Endodermal cell (in vitro differentiated cells): ENCODE results near the gene LNPEP. TPM values are rescaled to one million over a fixed set of nuclear protein-coding genes. Genes with fewer than 3 reads are reported as not detected.

Experiments used
- DNase-seq: peaks from one replicate; pipeline ENCODE4 v3.0.0-alpha.2; 2017
- H3K27ac ChIP-seq: 2 replicates; pipeline ENCODE4 v1.5.1; 2013; ENCODE audit warnings: mild to moderate bottlenecking, low read depth, low read length, moderate library complexity
- H3K27me3 ChIP-seq: 2 replicates; pipeline ENCODE4 v1.6.1; 2013; ENCODE audit warnings: mild to moderate bottlenecking, low read length, moderate library complexity; ENCODE audit not compliant: insufficient read depth, control insufficient read depth, poor library complexity, severe bottlenecking
- H3K36me3 ChIP-seq: 2 replicates; pipeline ENCODE4 v1.7.0; 2013; ENCODE audit warnings: mild to moderate bottlenecking, low read length, moderate library complexity; ENCODE audit not compliant: control insufficient read depth, insufficient read depth
- H3K4me1 ChIP-seq: one replicate; pipeline ENCODE4 v1.7.0; 2013; ENCODE audit warnings: low read length; ENCODE audit not compliant: control insufficient read depth, insufficient read depth
- H3K4me3 ChIP-seq: 2 replicates; pipeline ENCODE4 v1.5.1; 2013; ENCODE audit warnings: mild to moderate bottlenecking, low read length, moderate library complexity
- H3K9ac ChIP-seq: 2 replicates; pipeline ENCODE4 v1.6.1; 2013; ENCODE audit warnings: mild to moderate bottlenecking, low read length, moderate library complexity; ENCODE audit not compliant: poor library complexity, severe bottlenecking; ENCODE audit errors: extremely low read depth
- H3K9me3 ChIP-seq: 2 replicates; pipeline ENCODE4 v1.6.1; 2013; ENCODE audit warnings: mild to moderate bottlenecking, low read length, moderate library complexity; ENCODE audit not compliant: control insufficient read depth
- H3K27ac Mint-ChIP-seq: 2 replicates; pipeline ENCODE4 v1.8.0; 2020; ENCODE audit warnings: mixed read lengths
- H3K27me3 Mint-ChIP-seq: 2 replicates; pipeline ENCODE4 v1.8.0; 2021; ENCODE audit warnings: mild to moderate bottlenecking, mixed read lengths; ENCODE audit not compliant: insufficient read depth
- H3K36me3 Mint-ChIP-seq: 2 replicates; pipeline ENCODE4 v1.8.0; 2020; ENCODE audit warnings: low read depth, mixed read lengths
- H3K4me1 Mint-ChIP-seq: 2 replicates; pipeline ENCODE4 v1.8.0; 2020; ENCODE audit warnings: mixed read lengths
- H3K4me3 Mint-ChIP-seq: 2 replicates; pipeline ENCODE4 v1.8.0; 2020; ENCODE audit warnings: mild to moderate bottlenecking, moderate library complexity, mixed read lengths
- H3K9me3 Mint-ChIP-seq: 2 replicates; pipeline ENCODE4 v1.8.0; 2020; ENCODE audit warnings: mild to moderate bottlenecking, mixed read lengths
- WGBS, 2 experiments: methylation state at CpG; one replicate each; pipeline versions ENCODE4 v1.1.5 to v1.1.7; 2013; ENCODE audit warnings: missing lambda C conversion rate in 2 of 2, mixed read lengths in 1 of 2; ENCODE audit not compliant: insufficient coverage in 1 of 2, insufficient read length in 1 of 2; 5-methylcytosine and 5-hydroxymethylcytosine counted together
- total RNA-seq, 2 donors: library from RNA; stranded (reverse); fragmentation: NEBNext Ultra II Directional in 1 of 2; extraction: Animal tissue kit (Norgen Biotek cat#: 25700) in 1 of 2; gene quantifications; 2 replicates in 1 of 2; 3 replicates in 1 of 2; pipeline ENCODE4 v1.2.1, GENCODE V29; 2021
- TF ChIP-seq, protein P1 (sequence below): fragments of 200-600 bp; sonication (generic); conservative IDR thresholded peaks from 2 replicates; pipeline ENCODE4 v1.5.0; 2021; ENCODE audit warnings: antibody characterized with exemption, mild to moderate bottlenecking

LNPEP gene
- total RNA-seq, 2 donors from 2014 or later = 11.2 to 12.3 TPM

DNA sequence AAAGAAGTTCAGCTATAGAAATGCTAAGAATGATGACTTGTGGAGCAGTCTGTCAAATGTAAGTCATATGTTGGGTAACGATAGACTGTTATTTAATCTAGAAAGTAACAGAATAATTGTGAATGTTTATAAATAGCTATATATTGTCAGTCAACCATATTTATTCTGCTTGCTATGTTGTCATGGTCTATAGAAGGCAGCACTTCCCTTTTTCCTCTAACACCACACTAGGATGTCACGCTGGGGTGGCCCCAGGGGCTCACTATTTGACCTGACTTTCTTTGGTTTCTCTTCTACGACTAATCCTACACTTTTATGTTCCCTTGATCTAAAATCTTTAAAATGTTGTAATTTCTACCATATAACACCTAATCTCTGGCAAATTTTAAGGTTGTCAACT is 39.1 kb upstream of the LNPEP start:
- Histone ChIP-seq H3K9ac (no peak overlapping the region), H3K36me3 (no peaks in the 10 kb centered on the region), H3K9me3 (no peaks in the 10 kb centered on the region), H3K27ac (no peak overlapping the region), H3K4me1 (no peaks in the 10 kb centered on the region), H3K4me3 (no peak overlapping the region), H3K27me3 (no peaks in the 10 kb centered on the region)
- WGBS, 2 experiments = 50 to 65% methylated on average over 1 to 3 of the region's 3 CpGs
- Mint-ChIP-seq H3K9me3 (no peaks in the 10 kb centered on the region), H3K27ac (no peak overlapping the region), H3K4me3 (no peak overlapping the region), H3K36me3 (no peaks in the 10 kb centered on the region), H3K4me1 (no peaks in the 10 kb centered on the region), H3K27me3 (peaks cover 2% of the 10 kb centered on the region)
- TF ChIP-seq, protein P1, sequence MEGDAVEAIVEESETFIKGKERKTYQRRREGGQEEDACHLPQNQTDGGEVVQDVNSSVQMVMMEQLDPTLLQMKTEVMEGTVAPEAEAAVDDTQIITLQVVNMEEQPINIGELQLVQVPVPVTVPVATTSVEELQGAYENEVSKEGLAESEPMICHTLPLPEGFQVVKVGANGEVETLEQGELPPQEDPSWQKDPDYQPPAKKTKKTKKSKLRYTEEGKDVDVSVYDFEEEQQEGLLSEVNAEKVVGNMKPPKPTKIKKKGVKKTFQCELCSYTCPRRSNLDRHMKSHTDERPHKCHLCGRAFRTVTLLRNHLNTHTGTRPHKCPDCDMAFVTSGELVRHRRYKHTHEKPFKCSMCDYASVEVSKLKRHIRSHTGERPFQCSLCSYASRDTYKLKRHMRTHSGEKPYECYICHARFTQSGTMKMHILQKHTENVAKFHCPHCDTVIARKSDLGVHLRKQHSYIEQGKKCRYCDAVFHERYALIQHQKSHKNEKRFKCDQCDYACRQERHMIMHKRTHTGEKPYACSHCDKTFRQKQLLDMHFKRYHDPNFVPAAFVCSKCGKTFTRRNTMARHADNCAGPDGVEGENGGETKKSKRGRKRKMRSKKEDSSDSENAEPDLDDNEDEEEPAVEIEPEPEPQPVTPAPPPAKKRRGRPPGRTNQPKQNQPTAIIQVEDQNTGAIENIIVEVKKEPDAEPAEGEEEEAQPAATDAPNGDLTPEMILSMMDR = no peak
- no peak for DNase-seq

DNA sequence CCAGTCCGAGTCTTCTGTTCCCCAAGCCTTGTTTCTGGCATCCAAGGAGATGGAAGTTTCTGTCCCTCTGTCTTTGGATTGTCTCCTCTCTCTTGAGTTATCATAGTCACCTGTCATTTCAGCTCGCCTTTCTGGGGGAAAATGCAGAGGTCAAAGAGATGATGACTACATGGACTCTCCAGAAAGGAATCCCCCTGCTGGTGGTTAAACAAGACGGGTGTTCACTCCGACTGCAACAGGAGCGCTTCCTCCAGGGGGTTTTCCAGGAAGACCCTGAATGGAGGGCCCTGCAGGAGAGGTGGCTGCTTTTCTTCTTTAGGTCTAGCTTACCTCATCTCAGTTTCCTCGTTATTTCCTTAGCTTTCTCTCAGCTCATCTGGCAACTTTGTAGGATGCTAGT is 34.5 kb upstream of the LNPEP start:
- no peaks in the 10 kb centered on the region for H3K27me3 Mint-ChIP-seq
- Histone ChIP-seq H3K9me3 (no peaks in the 10 kb centered on the region), H3K27me3 (no peaks in the 10 kb centered on the region), H3K4me1 (no peaks in the 10 kb centered on the region), H3K27ac (no peak overlapping the region), H3K4me3 (no peak overlapping the region), H3K9ac (no peak overlapping the region), H3K36me3 (no peaks in the 10 kb centered on the region)
- TF ChIP-seq, protein P1 = peak; percentile 73
- peak; percentile 61 for DNase-seq
- H3K9me3 Mint-ChIP-seq = no peaks in the 10 kb centered on the region
- H3K4me3 Mint-ChIP-seq = no peak overlapping the region
- WGBS, 2 experiments = 86 to 87% methylated on average over 3 to 6 of the region's 6 CpGs
- H3K4me1 Mint-ChIP-seq = no peaks in the 10 kb centered on the region
- H3K36me3 Mint-ChIP-seq = no peaks in the 10 kb centered on the region
- no peak overlapping the region for H3K27ac Mint-ChIP-seq

DNA sequence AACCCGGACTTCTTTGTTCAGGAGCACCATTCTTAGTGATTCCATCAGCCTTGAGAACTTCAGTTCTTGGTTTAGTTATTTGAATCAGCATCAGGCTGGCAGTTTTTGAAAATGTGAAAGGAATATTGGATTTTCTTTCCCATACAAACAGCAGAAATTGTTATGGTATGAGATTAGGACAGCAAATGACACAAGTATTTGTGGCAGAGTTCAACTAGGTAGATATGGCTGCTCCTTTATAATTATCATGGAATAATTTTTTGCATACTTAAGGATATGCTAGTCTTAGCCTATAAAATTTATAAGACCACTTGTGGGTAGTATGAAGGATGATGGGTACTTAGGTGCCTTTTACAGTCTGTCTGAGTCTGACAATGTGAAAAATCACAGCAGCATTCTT is 34.0 kb upstream of the LNPEP start:
- DNase-seq = no peak
- Histone ChIP-seq H3K27ac (no peak overlapping the region), H3K27me3 (no peaks in the 10 kb centered on the region), H3K4me3 (no peak overlapping the region), H3K9ac (no peak overlapping the region), H3K9me3 (no peaks in the 10 kb centered on the region), H3K36me3 (no peaks in the 10 kb centered on the region), H3K4me1 (no peaks in the 10 kb centered on the region)
- no peak overlapping the region for H3K4me3 Mint-ChIP-seq
- TF ChIP-seq, protein P1 = no peak
- no peaks in the 10 kb centered on the region for H3K27me3 Mint-ChIP-seq
- no peaks in the 10 kb centered on the region for H3K4me1 Mint-ChIP-seq
- 94% methylated on average over 1 of the region's 1 CpG; no CpG with 5 or more reads in 1 of the 2 experiments for WGBS, 2 experiments
- no peak overlapping the region for H3K27ac Mint-ChIP-seq
- H3K9me3 Mint-ChIP-seq = no peaks in the 10 kb centered on the region
- no peaks in the 10 kb centered on the region for H3K36me3 Mint-ChIP-seq
